BJ (cell line): Measurements from ENCODE around the gene MPC1. TPM values are rescaled to one million over a fixed set of nuclear protein-coding genes. Genes with fewer than 3 reads are reported as not detected.
"Not testable (repeated sequence)": the region's sequence is repeated elsewhere in the genome, so short reads cannot be mapped to it uniquely, and the experiment has no call there.

Experiments
- CTCF ChIA-PET: fragments of 350-600 bp; formaldehyde crosslinking; extraction: SDS; loops from one replicate; lab custom pipeline; 2021; ENCODE audit warnings: antibody characterized with exemption, inconsistent platforms; lab: Yijun Ruan, JAX
- POLR2A ChIA-PET: fragments of 300-600 bp; sonication (Branson Sonifier 250); formaldehyde crosslinking; extraction: SDS; loops from one replicate; lab custom pipeline; 2021; ENCODE audit warnings: antibody characterized with exemption; lab: Charles Lee
- DNase-seq: peaks from one replicate; pipeline ENCODE4 v3.0.0-alpha.2; 2011; ENCODE audit warnings: low read depth
- H3K27me3 ChIP-seq: 2 replicates; pipeline ENCODE4 v1.6.0; 2011; ENCODE audit warnings: low read length; ENCODE audit not compliant: control insufficient read depth, insufficient read depth
- H3K36me3 ChIP-seq: 2 replicates; pipeline ENCODE4 v1.5.1; 2011; ENCODE audit warnings: low read length; ENCODE audit not compliant: control insufficient read depth, insufficient read depth
- H3K4me3 ChIP-seq: 2 replicates; pipeline ENCODE4 v1.5.1; 2011; ENCODE audit warnings: low read depth, mild to moderate bottlenecking, control low read depth, low read length
- polyA plus RNA-seq: library from polyadenylated mRNA; depleted of rRNA; stranded (reverse); fragments of >200 nt; gene quantifications from 2 replicates; pipeline ENCODE4 v1.2.3, GENCODE V29; 2011
- TF ChIP-seq, protein P1 (sequence below): IDR thresholded peaks from 2 replicates; pipeline ENCODE4 v1.5.1; 2011; ENCODE audit warnings: low read depth, mild to moderate bottlenecking, control low read depth, inconsistent platforms, low read length, moderate library complexity; ENCODE audit not compliant: insufficient read depth

The MPC1 gene
- polyA plus RNA-seq, 1 experiment: 19.2 TPM

DNA sequence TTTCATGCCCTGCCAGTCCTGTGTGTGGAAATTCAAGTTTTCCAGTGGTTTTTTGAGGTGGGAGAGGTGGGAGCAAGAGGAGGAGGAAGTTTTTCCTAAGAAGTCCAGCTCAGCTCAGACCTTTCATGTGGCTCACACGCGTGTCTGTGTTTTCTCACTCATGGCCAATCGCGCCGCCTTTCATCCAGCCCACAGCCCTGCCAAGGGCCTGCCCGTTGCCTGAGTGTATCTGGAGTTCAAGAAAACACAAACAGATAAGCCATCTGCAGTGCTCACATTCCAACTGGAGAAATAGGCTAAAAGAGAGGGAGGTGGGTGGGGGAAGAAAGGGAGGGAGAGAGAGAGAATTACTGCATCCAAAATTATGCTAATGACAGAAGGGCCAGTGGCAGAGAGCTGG is 12.6 kb upstream of the MPC1 start:
- DNase-seq: no peak
- ChIA-PET CTCF (no interaction called here), POLR2A (no interaction called here)
- TF ChIP-seq, protein P1, sequence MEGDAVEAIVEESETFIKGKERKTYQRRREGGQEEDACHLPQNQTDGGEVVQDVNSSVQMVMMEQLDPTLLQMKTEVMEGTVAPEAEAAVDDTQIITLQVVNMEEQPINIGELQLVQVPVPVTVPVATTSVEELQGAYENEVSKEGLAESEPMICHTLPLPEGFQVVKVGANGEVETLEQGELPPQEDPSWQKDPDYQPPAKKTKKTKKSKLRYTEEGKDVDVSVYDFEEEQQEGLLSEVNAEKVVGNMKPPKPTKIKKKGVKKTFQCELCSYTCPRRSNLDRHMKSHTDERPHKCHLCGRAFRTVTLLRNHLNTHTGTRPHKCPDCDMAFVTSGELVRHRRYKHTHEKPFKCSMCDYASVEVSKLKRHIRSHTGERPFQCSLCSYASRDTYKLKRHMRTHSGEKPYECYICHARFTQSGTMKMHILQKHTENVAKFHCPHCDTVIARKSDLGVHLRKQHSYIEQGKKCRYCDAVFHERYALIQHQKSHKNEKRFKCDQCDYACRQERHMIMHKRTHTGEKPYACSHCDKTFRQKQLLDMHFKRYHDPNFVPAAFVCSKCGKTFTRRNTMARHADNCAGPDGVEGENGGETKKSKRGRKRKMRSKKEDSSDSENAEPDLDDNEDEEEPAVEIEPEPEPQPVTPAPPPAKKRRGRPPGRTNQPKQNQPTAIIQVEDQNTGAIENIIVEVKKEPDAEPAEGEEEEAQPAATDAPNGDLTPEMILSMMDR: no peak
- H3K27me3 ChIP-seq: peaks cover 6% of the 10 kb centered on the region; the same call in 1 of the 2 replicates
- no peaks in the 10 kb centered on the region for H3K36me3 ChIP-seq
- H3K4me3 ChIP-seq: no peak overlapping the region

DNA sequence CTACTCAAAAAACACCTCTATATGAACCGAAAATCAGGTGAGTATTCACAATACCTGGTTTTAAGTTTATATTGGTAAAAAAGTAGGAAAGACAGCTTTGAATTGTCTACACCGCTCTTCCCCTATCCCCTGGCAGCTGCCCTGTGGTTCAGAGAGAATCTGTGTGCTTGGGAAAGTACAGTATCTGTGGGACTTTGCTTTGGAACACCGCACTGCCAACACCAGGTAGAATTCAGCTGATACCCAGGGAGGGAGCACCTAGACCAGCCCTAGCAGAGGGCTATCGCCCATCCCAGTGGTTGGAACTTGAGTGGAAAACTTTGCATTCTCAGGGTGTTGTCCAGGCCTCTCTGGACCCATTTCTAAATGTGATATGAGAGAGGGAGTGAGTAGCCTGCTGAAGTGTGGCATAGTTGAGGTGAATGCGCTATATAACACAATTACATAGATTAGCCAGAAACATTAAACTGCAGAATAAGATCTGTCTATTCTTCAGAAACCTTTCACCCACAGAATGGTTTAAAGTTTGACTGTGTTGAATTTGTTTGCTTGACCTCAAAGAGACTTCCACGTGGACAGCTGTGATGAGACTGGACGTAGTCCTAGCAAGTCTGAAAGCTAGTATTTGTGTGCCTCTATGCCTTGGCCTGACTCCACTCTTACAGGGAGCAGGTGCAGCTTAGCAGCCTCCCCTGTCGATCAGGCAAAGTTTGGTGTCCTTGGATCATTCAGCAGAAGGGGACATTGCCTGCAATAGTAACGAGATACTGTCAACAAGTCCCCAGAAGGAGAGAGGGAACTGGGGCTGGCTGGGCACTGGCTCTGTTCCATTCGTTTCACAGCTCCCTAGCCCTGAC is 11.5 kb upstream of the MPC1 start:
- DNase-seq: no peak
- no peak overlapping the region for H3K4me3 ChIP-seq
- POLR2A ChIA-PET: no interaction called here
- H3K36me3 ChIP-seq: no peaks in the 10 kb centered on the region
- TF ChIP-seq, protein P1: no peak
- CTCF ChIA-PET: interaction anchor here (0.6 to 1.1 kb wide), 4 partner anchors 14 to 896 kb away, joined by 3 to 5 read pairs (median 4); no protein-coding TSS in a partner anchor
- peaks cover 6% of the 10 kb centered on the region; the same call in 1 of the 2 replicates for H3K27me3 ChIP-seq

DNA sequence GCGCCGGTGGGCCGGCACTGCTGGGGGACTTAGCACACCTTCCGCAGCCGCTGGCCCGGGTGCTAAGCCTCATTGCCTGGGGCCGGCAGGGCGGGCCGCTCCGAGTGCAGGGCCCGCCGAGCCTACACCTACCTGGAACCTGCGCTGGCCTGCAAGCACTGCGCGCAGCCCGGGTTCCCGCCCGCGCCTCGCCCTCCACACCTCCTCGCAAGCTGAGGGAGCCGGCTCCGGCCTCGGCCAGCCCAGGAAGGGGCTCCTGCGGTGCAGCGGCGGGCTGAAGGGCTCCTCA is 10.7 kb upstream of the MPC1 start:
- CTCF ChIA-PET: interaction anchor here (1.0 to 1.3 kb wide), 2 partner anchors 8 to 80 kb away, joined by 3 to 4 read pairs; no protein-coding TSS in a partner anchor
- H3K4me3 ChIP-seq: no peak overlapping the region
- H3K36me3 ChIP-seq: no peaks in the 10 kb centered on the region
- DNase-seq: no peak
- POLR2A ChIA-PET: no interaction called here
- TF ChIP-seq, protein P1: no peak
- peaks cover 6% of the 10 kb centered on the region; the same call in 1 of the 2 replicates for H3K27me3 ChIP-seq

DNA sequence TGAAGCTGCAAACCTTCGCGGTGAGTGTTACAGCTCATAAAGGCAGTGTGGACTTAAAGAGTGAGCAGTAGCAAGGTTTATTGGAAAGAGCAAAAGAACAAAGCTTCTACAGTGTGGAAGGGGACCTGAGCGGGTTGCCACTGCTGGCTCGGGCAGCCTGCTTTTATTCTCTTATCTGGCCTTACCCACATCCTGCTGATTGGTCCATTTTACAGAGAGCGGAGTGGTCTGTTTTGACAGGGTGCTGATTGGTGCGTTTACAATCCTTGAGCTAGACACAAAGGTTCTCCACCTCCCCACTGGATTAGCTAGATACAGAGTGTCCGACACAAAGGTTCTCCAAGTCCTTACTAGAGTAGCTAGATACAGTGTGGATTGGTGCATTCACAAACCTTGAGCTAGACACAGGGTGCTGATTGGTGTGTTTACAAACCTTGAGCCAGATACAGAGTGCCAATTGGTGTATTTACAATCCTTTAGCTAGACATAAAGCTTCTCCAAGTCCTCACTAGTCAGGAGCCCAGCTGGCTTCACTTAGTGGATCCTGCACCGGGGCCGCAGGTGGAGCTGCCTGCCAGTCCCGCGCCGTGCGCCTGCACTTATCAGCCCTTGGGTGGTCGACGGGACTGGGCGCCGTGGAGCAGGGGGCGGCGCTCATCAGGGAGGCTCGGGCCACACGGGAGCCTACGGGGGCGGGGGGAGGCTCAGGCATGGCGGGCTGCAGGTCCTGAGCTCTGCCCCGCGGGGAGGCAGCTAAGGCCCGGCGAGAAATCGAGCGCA is 10.2 kb upstream of the MPC1 start:
- POLR2A ChIA-PET, H3K36me3 ChIP-seq, DNase-seq, H3K27me3 ChIP-seq, H3K4me3 ChIP-seq: not testable (repeated sequence)
- CTCF ChIA-PET: interaction anchor here (1.3 kb wide), 2 partner anchors 8 to 9 kb away, joined by 4 read pairs; no protein-coding TSS in a partner anchor

DNA sequence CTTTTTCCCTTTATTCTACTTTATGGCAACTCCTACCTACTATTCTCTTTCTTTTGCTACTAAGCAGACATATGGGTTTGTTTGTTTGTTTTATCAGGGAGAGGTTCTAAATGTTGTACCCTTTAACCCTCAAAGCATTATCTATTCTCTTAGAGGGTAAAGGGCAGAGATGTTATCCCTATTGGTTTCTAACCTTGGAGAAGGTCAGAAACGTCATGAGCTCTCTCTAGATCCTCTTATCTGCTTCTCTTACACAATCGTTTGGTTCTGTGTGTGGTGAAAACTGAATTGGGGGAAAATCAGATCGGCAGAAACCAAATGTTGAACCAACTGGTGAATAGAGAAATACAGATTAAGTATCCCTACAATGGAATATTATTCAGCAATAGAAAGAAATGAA is 6.4 kb upstream of the MPC1 start:
- CTCF ChIA-PET: interaction anchor here (1.8 to 4.3 kb wide), 2 partner anchors 11 to 76 kb away, joined by 4 to 22 read pairs; no protein-coding TSS in a partner anchor
- no peaks in the 10 kb centered on the region; the same call in 1 of the 2 replicates for H3K27me3 ChIP-seq
- TF ChIP-seq, protein P1: no peak
- no peak for DNase-seq
- POLR2A ChIA-PET: interaction anchor here (0.6 kb wide), 1 partner anchor 24 kb away, joined by 3 read pairs; no protein-coding TSS in a partner anchor
- H3K36me3 ChIP-seq: no peaks in the 10 kb centered on the region
- no peak overlapping the region for H3K4me3 ChIP-seq
